MM.1S (cell line): ENCODE data around the gene MIEF1.

Experiments
- CTCF ChIP-seq: fragments of 300-600 bp; sonication (generic); IDR thresholded peaks from 2 replicates; pipeline ENCODE4 v1.5.1; 2016; ENCODE audit warnings: antibody characterized with exemption, low read length, mixed read lengths
- EZH2 ChIP-seq: fragments of 300-600 bp; sonication (generic); optimal IDR thresholded peaks from 2 replicates; pipeline ENCODE3; 2017; ENCODE audit warnings: low read depth, mild to moderate bottlenecking, antibody characterized with exemption, low read length, mixed read lengths
- EZH2phosphoT487 ChIP-seq: fragments of 300-600 bp; sonication (generic); IDR thresholded peaks from 2 replicates; pipeline ENCODE4 v1.6.1; 2018; ENCODE audit warnings: antibody characterized with exemption, low read length

- TF ChIP-seq CTCF (no peak), EZH2phosphoT487 (no peak), EZH2 (no peak)
Measured at GRCh38 chr22:39452740-39453040, 49.4 kb upstream of the MIEF1 start.
